GM20000 (cell line): ENCODE data around the gene SPATA19.

Experiments
- DNase-seq: peaks from one replicate; pipeline ENCODE4 v3.0.0; 2012; ENCODE audit warnings: low spot score
- TF ChIP-seq, protein P1 (sequence below): IDR thresholded peaks from 2 replicates; pipeline ENCODE4 v1.5.1; 2012; ENCODE audit warnings: mild to moderate bottlenecking, control low read depth; ENCODE audit errors: extremely low read depth, missing control alignments

Gene SPATA19

DNA sequence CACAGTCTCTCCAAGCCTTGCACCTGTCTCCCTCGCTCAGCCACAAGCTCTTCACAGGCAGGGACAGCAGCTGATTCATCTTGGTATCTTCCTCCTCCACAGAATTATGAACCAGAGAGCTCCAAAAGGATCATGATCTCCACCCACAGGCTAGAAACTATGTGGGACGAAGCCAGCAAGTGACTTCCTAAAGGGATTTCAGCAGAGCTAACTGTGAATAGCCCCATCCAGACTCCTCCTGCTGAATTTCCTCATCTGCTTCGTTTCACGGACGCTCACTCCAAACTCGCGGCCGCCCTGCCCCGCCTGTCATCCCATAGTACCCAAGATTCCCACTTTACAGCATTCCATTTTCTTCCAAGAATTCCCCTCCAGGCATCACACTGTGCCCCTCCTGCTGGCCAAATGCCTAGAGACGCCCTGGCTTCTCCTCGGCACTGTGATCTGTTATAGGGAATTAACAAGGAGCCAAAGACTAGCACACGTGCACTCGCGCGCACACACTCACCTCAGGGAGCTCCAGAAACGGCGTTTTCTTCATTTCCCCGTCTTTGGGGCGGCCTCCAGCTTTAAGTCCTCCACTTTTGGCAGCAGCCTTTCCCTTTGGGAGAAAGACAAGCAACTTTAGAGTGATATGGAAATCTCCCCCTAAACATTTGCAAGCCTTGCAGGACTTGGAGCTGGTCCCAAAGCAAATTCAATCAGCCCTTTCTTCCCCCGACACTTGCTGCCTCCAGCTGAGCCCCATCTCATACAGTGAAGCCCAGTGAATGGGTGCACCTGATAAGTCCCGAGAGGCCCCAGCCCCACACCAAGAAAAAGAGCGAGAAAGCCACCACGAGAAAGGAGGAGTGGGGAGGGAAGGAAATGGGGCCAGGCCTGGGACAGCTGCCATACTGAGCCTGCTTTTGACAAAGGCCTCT, 35.5 kb downstream of the SPATA19 start:
- TF ChIP-seq, protein P1, sequence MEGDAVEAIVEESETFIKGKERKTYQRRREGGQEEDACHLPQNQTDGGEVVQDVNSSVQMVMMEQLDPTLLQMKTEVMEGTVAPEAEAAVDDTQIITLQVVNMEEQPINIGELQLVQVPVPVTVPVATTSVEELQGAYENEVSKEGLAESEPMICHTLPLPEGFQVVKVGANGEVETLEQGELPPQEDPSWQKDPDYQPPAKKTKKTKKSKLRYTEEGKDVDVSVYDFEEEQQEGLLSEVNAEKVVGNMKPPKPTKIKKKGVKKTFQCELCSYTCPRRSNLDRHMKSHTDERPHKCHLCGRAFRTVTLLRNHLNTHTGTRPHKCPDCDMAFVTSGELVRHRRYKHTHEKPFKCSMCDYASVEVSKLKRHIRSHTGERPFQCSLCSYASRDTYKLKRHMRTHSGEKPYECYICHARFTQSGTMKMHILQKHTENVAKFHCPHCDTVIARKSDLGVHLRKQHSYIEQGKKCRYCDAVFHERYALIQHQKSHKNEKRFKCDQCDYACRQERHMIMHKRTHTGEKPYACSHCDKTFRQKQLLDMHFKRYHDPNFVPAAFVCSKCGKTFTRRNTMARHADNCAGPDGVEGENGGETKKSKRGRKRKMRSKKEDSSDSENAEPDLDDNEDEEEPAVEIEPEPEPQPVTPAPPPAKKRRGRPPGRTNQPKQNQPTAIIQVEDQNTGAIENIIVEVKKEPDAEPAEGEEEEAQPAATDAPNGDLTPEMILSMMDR, result no peak

DNA sequence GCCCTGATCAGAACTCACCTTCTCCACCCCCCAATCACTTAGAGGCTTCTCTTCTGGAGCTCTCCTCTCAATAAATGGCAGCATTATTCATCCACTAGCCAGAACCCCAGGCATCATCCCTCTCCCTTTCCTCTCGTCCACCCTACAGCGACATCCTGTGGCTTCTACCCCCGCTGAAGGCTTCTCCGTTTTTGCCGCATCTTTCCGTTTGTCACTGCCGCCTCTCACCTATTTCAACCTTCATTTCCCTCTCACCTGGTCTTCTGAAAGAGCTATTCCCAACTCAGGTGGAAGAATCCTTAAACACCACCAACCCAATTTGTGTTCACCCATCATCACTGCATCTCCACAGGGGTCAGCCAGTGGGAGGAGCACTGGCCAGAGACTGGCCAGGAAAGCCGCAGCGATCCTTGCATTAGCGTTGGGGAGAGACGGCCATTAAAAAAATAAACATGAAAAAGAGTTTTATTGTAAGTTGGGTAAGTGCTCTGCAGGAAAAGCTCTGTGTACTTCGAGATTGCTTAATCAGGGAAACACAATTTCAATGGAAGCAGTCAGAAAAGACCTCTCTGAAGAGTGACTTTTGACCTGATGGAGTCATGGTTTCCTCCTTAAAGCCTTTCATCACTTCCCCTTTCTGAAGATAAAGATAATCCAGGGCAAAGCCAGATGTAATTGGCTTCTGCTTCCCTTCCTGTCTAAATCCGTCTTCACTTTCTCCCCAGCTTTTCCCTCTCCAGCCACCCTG, 36.7 kb downstream of the SPATA19 start:
- DNase-seq, result no peak
- TF ChIP-seq, protein P1, result no peak

More for the DNA sequence above, 35.5 kb downstream of the SPATA19 start:
- no peak for DNase-seq

DNA sequence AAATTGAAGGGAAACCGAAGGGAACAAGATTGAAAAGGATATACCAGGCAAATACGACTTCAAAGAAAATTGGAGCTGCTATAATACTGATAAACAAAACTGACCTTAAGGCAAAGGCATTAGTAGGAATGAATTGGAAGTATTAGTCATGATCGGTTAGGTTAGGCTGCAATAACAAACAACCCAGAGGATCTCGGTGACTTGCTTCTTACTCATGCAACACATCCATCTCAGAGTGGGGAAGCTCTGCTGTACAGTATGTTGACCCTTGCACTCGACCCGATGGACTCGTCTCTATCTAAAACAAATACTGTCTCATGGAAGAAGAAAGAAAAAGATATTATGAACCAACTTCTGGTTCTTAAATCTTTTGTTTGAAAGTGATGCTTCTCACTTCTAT, 42.3 kb downstream of the SPATA19 start:
- TF ChIP-seq, protein P1, result no peak
- DNase-seq, result no peak

DNA sequence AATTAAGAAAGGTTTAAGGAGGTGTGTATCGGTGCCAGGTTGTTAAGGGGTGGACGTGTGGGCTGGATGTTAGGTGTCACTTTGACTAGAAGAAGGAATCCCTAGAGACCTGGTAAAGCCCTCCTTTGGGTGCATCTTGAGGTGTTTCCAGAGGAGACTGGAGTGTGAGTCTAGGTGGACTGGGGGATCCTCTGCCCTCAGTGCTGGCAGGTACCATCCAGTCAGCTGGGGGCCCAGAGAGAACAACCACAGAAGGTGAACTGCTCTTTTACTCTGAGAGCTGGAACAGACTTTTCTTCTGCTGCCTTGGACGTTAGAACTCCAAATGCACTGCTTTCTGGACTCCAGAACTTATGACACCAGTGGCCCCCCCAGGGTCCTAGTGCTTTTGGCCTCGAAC, 44.0 kb downstream of the SPATA19 start:
- TF ChIP-seq, protein P1, result no peak
- DNase-seq, result no peak

DNA sequence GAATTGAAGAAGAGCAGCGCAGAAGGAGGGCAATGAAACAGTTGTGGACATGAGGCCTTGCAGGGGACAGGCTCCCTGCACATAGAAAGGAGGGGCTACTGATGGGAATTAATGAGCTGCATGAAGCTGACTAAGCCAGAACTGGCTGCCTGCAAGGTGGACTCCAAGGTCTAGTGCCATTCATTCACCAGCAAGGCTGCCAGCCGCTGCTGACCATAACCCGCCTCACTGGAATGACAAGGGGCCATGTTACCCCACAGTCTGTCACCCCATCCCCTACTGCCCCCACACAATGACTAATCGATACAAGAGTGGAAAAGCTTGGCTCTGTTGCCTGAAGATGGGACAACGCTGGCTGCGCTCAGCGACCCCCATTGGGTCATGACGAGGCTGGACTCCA, 44.6 kb downstream of the SPATA19 start:
- TF ChIP-seq, protein P1, result no peak
- no peak for DNase-seq

DNA sequence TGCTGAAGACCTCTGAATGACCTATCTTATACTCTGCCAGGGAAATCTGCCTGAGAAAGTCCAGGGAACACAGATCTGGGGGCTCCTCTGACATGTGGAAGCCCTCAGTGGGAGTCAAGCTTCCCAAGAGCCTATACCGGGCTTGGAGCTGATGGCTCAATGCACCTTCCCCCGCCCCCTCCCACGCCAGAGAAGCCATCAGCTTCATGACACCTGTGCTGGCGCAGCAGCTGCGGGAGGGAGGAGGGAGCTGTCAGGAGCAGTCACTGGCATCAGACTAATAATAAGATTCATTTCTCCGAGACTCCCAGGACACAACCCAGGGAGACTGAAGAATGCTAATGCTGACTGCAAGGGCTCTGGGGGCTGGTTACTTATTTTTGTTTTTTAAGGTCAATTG, 47.8 kb downstream of the SPATA19 start:
- TF ChIP-seq, protein P1, result no peak
- DNase-seq, result no peak
